H1 (cell line): ENCODE data around the gene SH2B2. TPM values are rescaled to one million over a fixed set of nuclear protein-coding genes. Genes with fewer than 3 reads are reported as not detected.

ENCODE experiments used
- CBX5 ChIP-seq: fragments of 300-800, 300-1000 bp; sonication (generic); IDR thresholded peaks from 2 replicates; pipeline ENCODE4 v1.7.1; 2016; ENCODE audit warnings: antibody characterized with exemption, low read length, low read depth
- CBX8 ChIP-seq: fragments of 300-800, 300-1000 bp; sonication (generic); IDR thresholded peaks from 2 replicates; pipeline ENCODE4 v1.7.1; 2016; ENCODE audit warnings: low read depth, low read length, borderline replicate concordance
- CTBP2 ChIP-seq: IDR thresholded peaks from 2 replicates; pipeline ENCODE4 v1.7.0; 2011; ENCODE audit warnings: borderline replicate concordance, mild to moderate bottlenecking, moderate library complexity, mixed read lengths, low read length; ENCODE audit not compliant: insufficient read depth, insufficient read length
- EGR1 ChIP-seq: IDR thresholded peaks from 2 replicates; pipeline ENCODE4 v1.6.1; 2011; ENCODE audit warnings: low read depth, low read length, borderline replicate concordance
- EZH2 ChIP-seq: fragments of 200-600 bp; sonication (generic); IDR thresholded peaks from 2 replicates; pipeline ENCODE4 v1.7.1; 2012; ENCODE audit warnings: low read depth, mild to moderate bottlenecking, moderate library complexity, low read length, inconsistent platforms; ENCODE audit not compliant: severe bottlenecking
- KDM4A ChIP-seq: IDR thresholded peaks from one replicate; pipeline ENCODE4 v1.7.1; 2012; ENCODE audit warnings: low read depth, mild to moderate bottlenecking, moderate library complexity, low read length, inconsistent platforms; ENCODE audit not compliant: severe bottlenecking
- POLR2A ChIP-seq, 2 experiments: IDR thresholded peaks; 1 replicate in 1 of 2; 2 replicates in 1 of 2; pipeline ENCODE4 v1.6.1; 2011; ENCODE audit warnings: low read depth in 2 of 2, low read length in 2 of 2, mild to moderate bottlenecking in 2 of 2; ENCODE audit errors: control extremely low read depth in 1 of 2
- RXRA ChIP-seq: IDR thresholded peaks from 2 replicates; pipeline ENCODE4 v1.6.1; 2011; ENCODE audit warnings: low read depth, mild to moderate bottlenecking, low read length, moderate library complexity; ENCODE audit not compliant: insufficient read depth
- TCF12 ChIP-seq: IDR thresholded peaks from 2 replicates; pipeline ENCODE4 v1.6.1; 2011; ENCODE audit warnings: low read depth, mild to moderate bottlenecking, low read length
- polyA plus RNA-seq, 7 experiments: library from polyadenylated mRNA; depleted of rRNA in 3 of 7; stranded (reverse) in 5 of 7; unstranded in 2 of 7; fragments of >200 nt in 5 of 7; fragments of 200-250 nt in 2 of 7; gene quantifications; 1 replicate in 5 of 7; 2 replicates in 1 of 7; 4 replicates in 1 of 7; pipeline versions ENCODE4 v1.2.1 to v1.2.3, GENCODE V29; 2011 to 2013; ENCODE audit warnings: missing spikeins in 2 of 7, mixed read lengths in 2 of 7
- total RNA-seq: library from RNA; stranded (reverse); fragmentation: NEBNext Ultra II Directional; extraction: Animal tissue kit (Norgen Biotek cat#: 25700); gene quantifications from 2 replicates; pipeline ENCODE4 v1.2.1, GENCODE V29; 2021
- TF ChIP-seq, protein P1 (sequence below): IDR thresholded peaks from 2 replicates; pipeline ENCODE4 v1.6.1; 2012; ENCODE audit warnings: inconsistent platforms
- TF ChIP-seq, protein P2 (sequence below): IDR thresholded peaks from 2 replicates; pipeline ENCODE4 v1.6.1; 2011; ENCODE audit warnings: low read depth, mild to moderate bottlenecking, low read length; ENCODE audit not compliant: insufficient read depth

The SH2B2 gene
- total and polyA plus RNA-seq, 2 of the 8 experiments (the other 6 are each of a cell fraction or from before 2014, with no cell fraction given), result 11.5 to 18.7 TPM

DNA sequence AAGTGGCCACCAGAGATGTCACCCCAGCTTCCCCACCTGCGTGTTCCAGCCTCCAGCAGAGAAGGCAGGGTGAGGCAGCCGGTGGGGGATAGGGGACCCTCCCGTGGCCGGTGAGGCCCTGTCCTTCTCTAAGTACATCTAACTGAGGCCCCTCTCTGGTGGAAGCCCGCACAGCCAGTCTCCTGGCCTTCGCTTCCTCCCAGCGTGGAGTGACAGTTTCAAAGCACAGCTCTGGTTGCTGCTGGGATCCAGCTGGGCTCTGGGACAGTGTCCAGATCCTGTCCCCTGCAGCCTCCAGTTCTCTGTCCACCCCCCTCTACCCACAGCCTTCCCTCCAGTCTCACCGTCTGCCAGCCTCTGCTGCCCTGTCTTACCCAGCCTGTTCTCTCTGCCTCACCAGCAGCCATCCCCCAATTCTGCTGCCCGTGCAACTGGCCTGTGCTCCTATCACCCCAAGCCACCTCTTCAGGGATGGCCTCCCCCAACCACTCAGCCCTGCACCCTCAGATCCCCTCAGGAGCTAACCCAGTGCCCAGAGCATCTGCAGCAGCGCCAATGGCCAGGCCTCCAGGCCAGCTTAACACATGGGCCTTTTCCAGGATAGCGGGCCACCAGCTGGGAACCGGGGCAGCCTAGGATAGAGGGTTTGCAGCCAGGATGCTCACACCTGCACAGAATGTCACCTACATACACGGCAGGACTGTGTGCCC is 16.3 kb upstream of the SH2B2 start (continued):
- TF ChIP-seq, protein P1, sequence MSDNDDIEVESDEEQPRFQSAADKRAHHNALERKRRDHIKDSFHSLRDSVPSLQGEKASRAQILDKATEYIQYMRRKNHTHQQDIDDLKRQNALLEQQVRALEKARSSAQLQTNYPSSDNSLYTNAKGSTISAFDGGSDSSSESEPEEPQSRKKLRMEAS, result no peak
- no peak for TF ChIP-seq CBX8
- TF ChIP-seq RXRA, result no peak
- TF ChIP-seq EZH2, result no peak
- no peak for TF ChIP-seq CTBP2
- no peak for TF ChIP-seq TCF12
- TF ChIP-seq KDM4A, result no peak
- no peak for TF ChIP-seq POLR2A (IDR thresholded peaks at IDR 0.05; ENCODE audit: control extremely low read depth in 1 of 2, low read depth in 2 of 2, low read length in 2 of 2)
- TF ChIP-seq, protein P2, sequence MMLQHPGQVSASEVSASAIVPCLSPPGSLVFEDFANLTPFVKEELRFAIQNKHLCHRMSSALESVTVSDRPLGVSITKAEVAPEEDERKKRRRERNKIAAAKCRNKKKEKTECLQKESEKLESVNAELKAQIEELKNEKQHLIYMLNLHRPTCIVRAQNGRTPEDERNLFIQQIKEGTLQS, result no peak
- TF ChIP-seq CBX5, result no peak
- TF ChIP-seq EGR1, result no peak
